ENCODE data around the gene CYTH1.

GRCh38 chr17:78804777-78805176 lies 22.7 kb upstream of the CYTH1 start:
- TF ChIP-seq, protein P1, sequence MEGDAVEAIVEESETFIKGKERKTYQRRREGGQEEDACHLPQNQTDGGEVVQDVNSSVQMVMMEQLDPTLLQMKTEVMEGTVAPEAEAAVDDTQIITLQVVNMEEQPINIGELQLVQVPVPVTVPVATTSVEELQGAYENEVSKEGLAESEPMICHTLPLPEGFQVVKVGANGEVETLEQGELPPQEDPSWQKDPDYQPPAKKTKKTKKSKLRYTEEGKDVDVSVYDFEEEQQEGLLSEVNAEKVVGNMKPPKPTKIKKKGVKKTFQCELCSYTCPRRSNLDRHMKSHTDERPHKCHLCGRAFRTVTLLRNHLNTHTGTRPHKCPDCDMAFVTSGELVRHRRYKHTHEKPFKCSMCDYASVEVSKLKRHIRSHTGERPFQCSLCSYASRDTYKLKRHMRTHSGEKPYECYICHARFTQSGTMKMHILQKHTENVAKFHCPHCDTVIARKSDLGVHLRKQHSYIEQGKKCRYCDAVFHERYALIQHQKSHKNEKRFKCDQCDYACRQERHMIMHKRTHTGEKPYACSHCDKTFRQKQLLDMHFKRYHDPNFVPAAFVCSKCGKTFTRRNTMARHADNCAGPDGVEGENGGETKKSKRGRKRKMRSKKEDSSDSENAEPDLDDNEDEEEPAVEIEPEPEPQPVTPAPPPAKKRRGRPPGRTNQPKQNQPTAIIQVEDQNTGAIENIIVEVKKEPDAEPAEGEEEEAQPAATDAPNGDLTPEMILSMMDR (IDR thresholded peaks at IDR 0.05): no peak
- no peak for TF ChIP-seq POLR2A (IDR thresholded peaks at IDR 0.05)

Data from Peyer's patch (tissue), 4 donors.